HepG2 (cell line): ENCODE measurements around the gene BPIFA1. TPM values are rescaled to one million over a fixed set of nuclear protein-coding genes. Genes with fewer than 3 reads are reported as not detected.

Experiments used
- JARID2 ChIP-seq: sonication (generic); formaldehyde crosslinking; IDR thresholded peaks from 2 replicates; pipeline ENCODE4 v1.8.1; 2023; ENCODE audit warnings: missing genetic modification reagents, inconsistent platforms; ENCODE audit not compliant: insufficient replicate concordance
- NRL ChIP-seq: sonication (generic); formaldehyde crosslinking; IDR thresholded peaks from 2 replicates; pipeline ENCODE4 v1.5.0; 2020; ENCODE audit warnings: missing genetic modification reagents, mild to moderate bottlenecking, moderate library complexity, borderline replicate concordance
- PAWR ChIP-seq: sonication (generic); formaldehyde crosslinking; IDR thresholded peaks from 2 replicates; pipeline ENCODE4 v1.4.0; 2020; ENCODE audit warnings: missing genetic modification reagents, mild to moderate bottlenecking, borderline replicate concordance
- PBX2 ChIP-seq: IDR thresholded peaks from 2 replicates; pipeline ENCODE4 v1.6.1; 2016; ENCODE audit warnings: control low read depth
- PHF21A ChIP-seq: sonication (generic); formaldehyde crosslinking; IDR thresholded peaks from 2 replicates; pipeline ENCODE4 v1.5.0; 2020; ENCODE audit warnings: mild to moderate bottlenecking, missing genetic modification reagents
- RAD51 ChIP-seq: fragments of 450-650 bp; IDR thresholded peaks from 2 replicates; pipeline ENCODE4 v1.6.1; 2016; ENCODE audit warnings: borderline replicate concordance
- RELA ChIP-seq: sonication (generic); formaldehyde crosslinking; IDR thresholded peaks from 2 replicates; pipeline ENCODE4 v1.4.0; 2020; ENCODE audit warnings: missing genetic modification reagents
- SRSF1 ChIP-seq: fragments of 200-400 bp; formaldehyde crosslinking; optimal IDR thresholded peaks from 2 replicates; pipeline ENCODE3; 2017; ENCODE audit warnings: mild to moderate bottlenecking, low read depth, low read length, moderate library complexity
- ZFP82 ChIP-seq: sonication (generic); formaldehyde crosslinking; IDR thresholded peaks from 2 replicates; pipeline ENCODE4 v1.5.1; 2020; ENCODE audit warnings: mild to moderate bottlenecking, missing genetic modification reagents, borderline replicate concordance
- ZNF160 ChIP-seq: sonication (generic); formaldehyde crosslinking; IDR thresholded peaks from 2 replicates; pipeline ENCODE4 v1.8.0; 2022; ENCODE audit warnings: mild to moderate bottlenecking, inconsistent platforms, missing genetic modification reagents
- ZNF460 ChIP-seq: sonication (generic); formaldehyde crosslinking; IDR thresholded peaks from 2 replicates; pipeline ENCODE4 v1.5.1; 2020; ENCODE audit warnings: missing genetic modification reagents, mild to moderate bottlenecking, borderline replicate concordance
- ZNF609 ChIP-seq: sonication (generic); formaldehyde crosslinking; IDR thresholded peaks from 2 replicates; pipeline ENCODE4 v1.4.0; 2020; ENCODE audit warnings: mild to moderate bottlenecking, missing genetic modification reagents, borderline replicate concordance
- polyA plus RNA-seq, 8 experiments: library from polyadenylated mRNA; depleted of rRNA in 3 of 8; stranded (reverse) in 7 of 8; unstranded in 1 of 8; fragments of >200 nt; fragmentation: Illumina TruSeq in 4 of 8; extraction: Trizol in 4 of 8; gene quantifications; 2 replicates each; pipeline versions ENCODE4 v1.2.1 to v1.2.3, GENCODE V29; 2011 to 2016; ENCODE audit warnings: low read depth in 4 of 8, missing spikeins in 1 of 8, mixed read lengths in 1 of 8; ENCODE audit not compliant: insufficient read depth in 1 of 8
- total RNA-seq, 5 experiments: library from RNA; depleted of rRNA; stranded (reverse); fragments of >200 nt; fragmentation: Illumina TruSeq; extraction: Trizol; gene quantifications; 2 replicates each; pipeline ENCODE4 v1.2.3, GENCODE V29; 2016; ENCODE audit warnings: low read depth in 1 of 5
- TF ChIP-seq, protein P1 (sequence below): sonication (generic); formaldehyde crosslinking; IDR thresholded peaks from 2 replicates; pipeline ENCODE4 v1.4.0; 2020; ENCODE audit warnings: missing genetic modification reagents
- TF ChIP-seq, protein P2 (sequence below): sonication (generic); formaldehyde crosslinking; IDR thresholded peaks from 2 replicates; pipeline ENCODE4 v1.5.0; 2020; ENCODE audit warnings: missing genetic modification reagents, mild to moderate bottlenecking, borderline replicate concordance
- TF ChIP-seq, protein P3 (sequence below): sonication (generic); formaldehyde crosslinking; IDR thresholded peaks from 2 replicates; pipeline ENCODE4 v1.8.1; 2023; ENCODE audit warnings: mild to moderate bottlenecking, missing genetic modification reagents, borderline replicate concordance
- TF ChIP-seq, protein P4 (sequence below): fragments of 450-650 bp; IDR thresholded peaks from 2 replicates; pipeline ENCODE4 v1.6.1; 2016

BPIFA1 gene
- total and polyA plus RNA-seq, 2 of the 13 experiments (the other 11 are each of a cell fraction or from before 2014, with no cell fraction given): not detected

- TF ChIP-seq, protein P1, sequence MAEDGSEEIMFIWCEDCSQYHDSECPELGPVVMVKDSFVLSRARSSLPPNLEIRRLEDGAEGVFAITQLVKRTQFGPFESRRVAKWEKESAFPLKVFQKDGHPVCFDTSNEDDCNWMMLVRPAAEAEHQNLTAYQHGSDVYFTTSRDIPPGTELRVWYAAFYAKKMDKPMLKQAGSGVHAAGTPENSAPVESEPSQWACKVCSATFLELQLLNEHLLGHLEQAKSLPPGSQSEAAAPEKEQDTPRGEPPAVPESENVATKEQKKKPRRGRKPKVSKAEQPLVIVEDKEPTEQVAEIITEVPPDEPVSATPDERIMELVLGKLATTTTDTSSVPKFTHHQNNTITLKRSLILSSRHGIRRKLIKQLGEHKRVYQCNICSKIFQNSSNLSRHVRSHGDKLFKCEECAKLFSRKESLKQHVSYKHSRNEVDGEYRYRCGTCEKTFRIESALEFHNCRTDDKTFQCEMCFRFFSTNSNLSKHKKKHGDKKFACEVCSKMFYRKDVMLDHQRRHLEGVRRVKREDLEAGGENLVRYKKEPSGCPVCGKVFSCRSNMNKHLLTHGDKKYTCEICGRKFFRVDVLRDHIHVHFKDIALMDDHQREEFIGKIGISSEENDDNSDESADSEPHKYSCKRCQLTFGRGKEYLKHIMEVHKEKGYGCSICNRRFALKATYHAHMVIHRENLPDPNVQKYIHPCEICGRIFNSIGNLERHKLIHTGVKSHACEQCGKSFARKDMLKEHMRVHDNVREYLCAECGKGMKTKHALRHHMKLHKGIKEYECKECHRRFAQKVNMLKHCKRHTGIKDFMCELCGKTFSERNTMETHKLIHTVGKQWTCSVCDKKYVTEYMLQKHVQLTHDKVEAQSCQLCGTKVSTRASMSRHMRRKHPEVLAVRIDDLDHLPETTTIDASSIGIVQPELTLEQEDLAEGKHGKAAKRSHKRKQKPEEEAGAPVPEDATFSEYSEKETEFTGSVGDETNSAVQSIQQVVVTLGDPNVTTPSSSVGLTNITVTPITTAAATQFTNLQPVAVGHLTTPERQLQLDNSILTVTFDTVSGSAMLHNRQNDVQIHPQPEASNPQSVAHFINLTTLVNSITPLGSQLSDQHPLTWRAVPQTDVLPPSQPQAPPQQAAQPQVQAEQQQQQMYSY: no peak
- TF ChIP-seq, protein P2, sequence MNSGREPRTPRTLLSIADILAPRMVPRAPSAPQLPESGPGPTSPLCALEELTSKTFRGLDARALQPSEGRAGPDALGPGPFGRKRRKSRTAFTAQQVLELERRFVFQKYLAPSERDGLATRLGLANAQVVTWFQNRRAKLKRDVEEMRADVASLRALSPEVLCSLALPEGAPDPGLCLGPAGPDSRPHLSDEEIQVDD (CRISPR knock-in tag): peak; percentile 61; the same call in 1 of the 2 replicates
- TF ChIP-seq ZNF460 (no peak), JARID2 (CRISPR knock-in tag) (no peak), ZNF609 (CRISPR knock-in tag) (no peak), ZNF160 (CRISPR knock-in tag) (no peak), NRL (CRISPR knock-in tag) (no peak; the same call in 1 of the 2 replicates), PBX2 (CRISPR knock-in tag) (no peak; the same call in 1 of the 2 replicates), RELA (CRISPR knock-in tag) (no peak), RAD51 (no peak), SRSF1 (no peak), PAWR (CRISPR knock-in tag) (no peak), PHF21A (0 out of 2 replicates have a peak, but pooled peaks have one; percentile 44), ZFP82 (CRISPR knock-in tag) (no peak)
- TF ChIP-seq, protein P3, sequence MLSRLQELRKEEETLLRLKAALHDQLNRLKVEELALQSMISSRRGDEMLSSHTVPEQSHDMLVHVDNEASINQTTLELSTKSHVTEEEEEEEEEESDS: no peak
- TF ChIP-seq, protein P4, sequence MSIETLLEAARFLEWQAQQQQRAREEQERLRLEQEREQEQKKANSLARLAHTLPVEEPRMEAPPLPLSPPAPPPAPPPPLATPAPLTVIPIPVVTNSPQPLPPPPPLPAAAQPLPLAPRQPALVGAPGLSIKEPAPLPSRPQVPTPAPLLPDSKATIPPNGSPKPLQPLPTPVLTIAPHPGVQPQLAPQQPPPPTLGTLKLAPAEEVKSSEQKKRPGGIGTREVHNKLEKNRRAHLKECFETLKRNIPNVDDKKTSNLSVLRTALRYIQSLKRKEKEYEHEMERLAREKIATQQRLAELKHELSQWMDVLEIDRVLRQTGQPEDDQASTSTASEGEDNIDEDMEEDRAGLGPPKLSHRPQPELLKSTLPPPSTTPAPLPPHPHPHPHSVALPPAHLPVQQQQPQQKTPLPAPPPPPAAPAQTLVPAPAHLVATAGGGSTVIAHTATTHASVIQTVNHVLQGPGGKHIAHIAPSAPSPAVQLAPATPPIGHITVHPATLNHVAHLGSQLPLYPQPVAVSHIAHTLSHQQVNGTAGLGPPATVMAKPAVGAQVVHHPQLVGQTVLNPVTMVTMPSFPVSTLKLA: no peak
Measured at GRCh38 chr20:33276303-33277113, 40.7 kb downstream of the BPIFA1 start (continued).
